ENCODE results near the gene WNT3A.

DNA sequence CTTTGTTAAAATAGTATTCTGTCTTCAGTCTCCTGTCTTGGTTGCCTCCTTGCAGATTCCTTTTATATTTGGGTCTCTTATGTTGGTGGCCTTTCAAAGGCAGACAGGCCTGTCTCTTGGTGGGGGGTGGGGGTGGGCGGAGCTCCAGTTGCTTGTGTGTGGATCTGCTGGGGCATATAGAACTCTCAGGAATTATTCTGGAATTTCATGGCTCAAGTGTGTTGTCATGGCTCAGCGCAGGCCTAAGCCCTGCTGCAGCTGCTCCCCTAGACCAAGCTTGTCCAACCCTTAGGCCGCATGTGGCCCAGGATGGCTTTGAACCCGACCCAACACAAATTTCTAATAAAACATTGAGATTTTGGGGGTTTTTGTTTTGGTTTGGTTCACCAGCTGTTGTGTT lies 88.4 kb downstream of the WNT3A start:
- TF ChIP-seq POLR2A (IDR thresholded peaks at IDR 0.05), result no peak
- TF ChIP-seq, protein P1, sequence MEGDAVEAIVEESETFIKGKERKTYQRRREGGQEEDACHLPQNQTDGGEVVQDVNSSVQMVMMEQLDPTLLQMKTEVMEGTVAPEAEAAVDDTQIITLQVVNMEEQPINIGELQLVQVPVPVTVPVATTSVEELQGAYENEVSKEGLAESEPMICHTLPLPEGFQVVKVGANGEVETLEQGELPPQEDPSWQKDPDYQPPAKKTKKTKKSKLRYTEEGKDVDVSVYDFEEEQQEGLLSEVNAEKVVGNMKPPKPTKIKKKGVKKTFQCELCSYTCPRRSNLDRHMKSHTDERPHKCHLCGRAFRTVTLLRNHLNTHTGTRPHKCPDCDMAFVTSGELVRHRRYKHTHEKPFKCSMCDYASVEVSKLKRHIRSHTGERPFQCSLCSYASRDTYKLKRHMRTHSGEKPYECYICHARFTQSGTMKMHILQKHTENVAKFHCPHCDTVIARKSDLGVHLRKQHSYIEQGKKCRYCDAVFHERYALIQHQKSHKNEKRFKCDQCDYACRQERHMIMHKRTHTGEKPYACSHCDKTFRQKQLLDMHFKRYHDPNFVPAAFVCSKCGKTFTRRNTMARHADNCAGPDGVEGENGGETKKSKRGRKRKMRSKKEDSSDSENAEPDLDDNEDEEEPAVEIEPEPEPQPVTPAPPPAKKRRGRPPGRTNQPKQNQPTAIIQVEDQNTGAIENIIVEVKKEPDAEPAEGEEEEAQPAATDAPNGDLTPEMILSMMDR (IDR thresholded peaks at IDR 0.05), result no peak

Measured in right lobe of liver (tissue), 4 donors.